Natural killer cell (primary cell): ENCODE data around the gene KHSRP. TPM values are rescaled to one million over a fixed set of nuclear protein-coding genes. Genes with fewer than 3 reads are reported as not detected.
A peak's percentile ranks its signal among the peaks of the same experiment; 100 is the strongest.

Experiments
- ATAC-seq, 3 donors: fragments of 150-1000 bp in 2 of 3; fragments of 200-7000 bp in 1 of 3; cut with Tn5 transposase; 1 replicate in 1 of 3; 2 replicates in 2 of 3; pipeline ENCODE4 v1.10.0; 2021; ENCODE audit warnings: mild to moderate bottlenecking in 2 of 3, moderate library complexity in 2 of 3
- DNase-seq, 2 donors: peaks; one replicate each; pipeline versions ENCODE4 v3.0.0 to v3.0.0-alpha.2; 2013 to 2021; ENCODE audit warnings: mixed read lengths in 1 of 2
- H3K27ac ChIP-seq: one replicate; pipeline ENCODE4 v1.5.1; 2013; ENCODE audit warnings: mild to moderate bottlenecking, low read length
- H3K27me3 ChIP-seq: one replicate; pipeline ENCODE4 v1.6.1; 2013; ENCODE audit warnings: low read length; ENCODE audit not compliant: control insufficient read depth, insufficient read depth
- H3K36me3 ChIP-seq: one replicate; pipeline ENCODE4 v1.6.1; 2013; ENCODE audit warnings: low read length; ENCODE audit not compliant: control insufficient read depth, insufficient read depth
- H3K4me1 ChIP-seq: one replicate; pipeline ENCODE4 v1.6.1; 2013; ENCODE audit warnings: low read length; ENCODE audit not compliant: control insufficient read depth, insufficient read depth
- H3K4me3 ChIP-seq: one replicate; pipeline ENCODE4 v1.5.1; 2013; ENCODE audit warnings: low read length
- H3K9me3 ChIP-seq: one replicate; pipeline ENCODE4 v1.6.1; 2013; ENCODE audit warnings: low read length; ENCODE audit not compliant: control insufficient read depth, insufficient read depth
- H3K27ac Mint-ChIP-seq, 2 donors: one replicate each; pipeline ENCODE4 v1.8.0; 2022; ENCODE audit warnings: mild to moderate bottlenecking in 2 of 2, mixed read lengths in 2 of 2, moderate library complexity in 1 of 2
- H3K27me3 Mint-ChIP-seq, 2 donors: one replicate each; pipeline ENCODE4 v1.8.0; 2022; ENCODE audit warnings: low read depth in 2 of 2, mixed read lengths in 2 of 2
- H3K36me3 Mint-ChIP-seq: one replicate; pipeline ENCODE4 v1.8.0; 2022; ENCODE audit warnings: mixed read lengths
- H3K4me1 Mint-ChIP-seq, 2 donors: one replicate each; pipeline ENCODE4 v1.8.0; 2022; ENCODE audit warnings: mixed read lengths in 2 of 2
- H3K4me3 Mint-ChIP-seq: one replicate; pipeline ENCODE4 v1.8.0; 2022; ENCODE audit warnings: mild to moderate bottlenecking, moderate library complexity, mixed read lengths
- H3K9me3 Mint-ChIP-seq, 2 donors: one replicate each; pipeline ENCODE4 v1.8.0; 2022; ENCODE audit warnings: mixed read lengths in 2 of 2
- WGBS: methylation state at CpG from one replicate; pipeline ENCODE4 v1.1.7; 2013; ENCODE audit warnings: missing lambda C conversion rate; ENCODE audit not compliant: insufficient coverage; 5-methylcytosine and 5-hydroxymethylcytosine counted together
- intact Hi-C: fragments of 100-400 bp; cut with micrococcal nuclease; formaldehyde crosslinking; loops from one replicate; pipeline ENCODE4 v1.14.2; 2022
- total RNA-seq, 4 donors: library from RNA; stranded (reverse); fragments of 120-200 nt in 1 of 4; gene quantifications; one replicate each; pipeline versions ENCODE4 v1.2.3 to v1.2.4, GENCODE V29; 2013 to 2022
- TF ChIP-seq, protein P1 (sequence below): fragments of 200-600 bp; IDR thresholded peaks from one replicate; pipeline ENCODE4 v1.8.0; 2022; ENCODE audit warnings: antibody characterized with exemption

KHSRP gene
- total RNA-seq, 3 donors from 2014 or later (not counting 1 experiment from before 2014, with no cell fraction given) = 160 to 192 (median 165) TPM

DNA sequence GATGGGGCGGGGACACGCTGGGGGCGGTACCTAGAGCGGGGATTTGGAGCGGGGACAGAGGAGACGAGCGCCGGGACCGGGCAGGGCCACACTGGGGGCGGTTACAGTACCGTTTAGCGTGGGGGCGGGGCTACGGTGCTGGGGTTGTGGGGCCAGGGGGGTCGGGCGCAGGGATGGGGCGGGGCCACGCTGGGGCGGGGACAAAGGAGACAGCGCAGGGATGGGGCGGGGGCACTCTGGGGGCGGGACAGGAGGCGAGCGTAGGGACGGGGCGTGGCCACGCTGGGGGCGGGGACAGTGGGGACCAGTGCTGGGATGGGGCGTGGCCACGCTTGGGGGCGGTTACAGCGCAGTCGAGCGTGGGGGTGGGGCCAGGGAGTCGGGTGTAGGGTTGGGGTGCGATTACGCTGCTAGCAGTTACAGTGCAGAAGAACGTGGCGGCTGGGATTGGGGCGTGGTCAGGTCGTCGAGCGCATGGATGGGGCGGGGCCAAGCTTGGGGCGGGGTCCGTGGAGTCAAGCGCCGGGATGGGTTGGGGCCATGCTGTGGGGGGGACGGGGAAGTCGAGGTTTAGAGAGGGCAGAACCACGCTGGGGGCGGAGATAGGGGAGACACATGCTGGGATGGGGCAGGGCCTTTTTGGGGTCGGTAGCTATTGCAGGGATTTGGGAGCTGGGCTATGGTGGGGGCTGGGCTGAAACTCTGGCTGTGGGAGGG lies 51.4 kb downstream of the KHSRP start:
- under 1% methylated on average over 53 of the region's 53 CpGs for WGBS
- H3K9me3 ChIP-seq = no peaks in the 10 kb centered on the region
- Mint-ChIP-seq H3K36me3 (no peaks in the 10 kb centered on the region), H3K27me3 (no peaks in the 10 kb centered on the region), H3K4me3 (peak overlapping the region; percentile 91), H3K4me1 (peaks cover 15 to 25% of the 10 kb centered on the region in 2 donors), H3K9me3 (no peaks in the 10 kb centered on the region), H3K27ac (peak overlapping the region; percentile 88 to 97)
- H3K27me3 ChIP-seq = no peaks in the 10 kb centered on the region
- H3K4me3 ChIP-seq = peak overlapping the region; percentile 79
- DNase-seq (peak; percentile 96 to 99), ATAC-seq (peak; percentile 72 to 89 (median 72))
- H3K36me3 ChIP-seq = peaks cover 11% of the 10 kb centered on the region
- intact Hi-C loops = loop anchor here (1.0 to 2.0 kb wide), 2 partner anchors 20 to 468 kb away; partner anchors contain the start of genes GTF2F1 and VMAC
- peak overlapping the region; percentile 97 for H3K27ac ChIP-seq
- peaks cover 15% of the 10 kb centered on the region for H3K4me1 ChIP-seq
- TF ChIP-seq, protein P1, sequence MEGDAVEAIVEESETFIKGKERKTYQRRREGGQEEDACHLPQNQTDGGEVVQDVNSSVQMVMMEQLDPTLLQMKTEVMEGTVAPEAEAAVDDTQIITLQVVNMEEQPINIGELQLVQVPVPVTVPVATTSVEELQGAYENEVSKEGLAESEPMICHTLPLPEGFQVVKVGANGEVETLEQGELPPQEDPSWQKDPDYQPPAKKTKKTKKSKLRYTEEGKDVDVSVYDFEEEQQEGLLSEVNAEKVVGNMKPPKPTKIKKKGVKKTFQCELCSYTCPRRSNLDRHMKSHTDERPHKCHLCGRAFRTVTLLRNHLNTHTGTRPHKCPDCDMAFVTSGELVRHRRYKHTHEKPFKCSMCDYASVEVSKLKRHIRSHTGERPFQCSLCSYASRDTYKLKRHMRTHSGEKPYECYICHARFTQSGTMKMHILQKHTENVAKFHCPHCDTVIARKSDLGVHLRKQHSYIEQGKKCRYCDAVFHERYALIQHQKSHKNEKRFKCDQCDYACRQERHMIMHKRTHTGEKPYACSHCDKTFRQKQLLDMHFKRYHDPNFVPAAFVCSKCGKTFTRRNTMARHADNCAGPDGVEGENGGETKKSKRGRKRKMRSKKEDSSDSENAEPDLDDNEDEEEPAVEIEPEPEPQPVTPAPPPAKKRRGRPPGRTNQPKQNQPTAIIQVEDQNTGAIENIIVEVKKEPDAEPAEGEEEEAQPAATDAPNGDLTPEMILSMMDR = no peak

DNA sequence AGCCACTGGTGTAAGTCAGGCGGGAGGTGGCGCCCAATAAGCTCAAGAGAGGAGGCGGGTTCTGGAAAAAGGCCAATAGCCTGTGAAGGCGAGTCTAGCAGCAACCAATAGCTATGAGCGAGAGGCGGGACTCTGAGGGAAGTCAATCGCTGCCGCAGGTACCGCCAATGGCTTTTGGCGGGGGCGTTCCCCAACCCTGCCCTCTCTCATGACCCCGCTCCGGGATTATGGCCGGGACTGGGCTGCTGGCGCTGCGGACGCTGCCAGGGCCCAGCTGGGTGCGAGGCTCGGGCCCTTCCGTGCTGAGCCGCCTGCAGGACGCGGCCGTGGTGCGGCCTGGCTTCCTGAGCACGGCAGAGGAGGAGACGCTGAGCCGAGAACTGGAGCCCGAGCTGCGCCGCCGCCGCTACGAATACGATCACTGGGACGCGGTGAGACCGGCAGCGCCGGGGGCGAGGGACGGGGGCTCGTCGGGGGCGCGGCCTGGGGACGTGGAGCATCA lies 52.0 kb downstream of the KHSRP start, which contains the start of gene ALKBH7:
Gene ALKBH7, plus strand, starts transcription at position 201 of the 502 bp plus-strand sequence. Its CDS starts 27 bp downstream, at position 228.
- peak; percentile 77 to 89 (median 80) for ATAC-seq
- Histone ChIP-seq H3K36me3 (peaks cover 12% of the 10 kb centered on the region), H3K27ac (peak within 1 kb of the TSS; percentile 97), H3K27me3 (no peaks in the 10 kb centered on the region), H3K9me3 (no peaks in the 10 kb centered on the region), H3K4me1 (peaks cover 15% of the 10 kb centered on the region), H3K4me3 (peak within 1 kb of the TSS; percentile 79)
- Mint-ChIP-seq H3K27ac (peak within 1 kb of the TSS; percentile 88 to 97), H3K36me3 (no peaks in the 10 kb centered on the region), H3K27me3 (no peaks in the 10 kb centered on the region), H3K4me1 (peaks cover 15 to 25% of the 10 kb centered on the region in 2 donors), H3K9me3 (no peaks in the 10 kb centered on the region), H3K4me3 (peak within 1 kb of the TSS; percentile 91)
- intact Hi-C loops = loop anchor here (1.0 to 2.0 kb wide), 4 partner anchors 11 to 468 kb away; partner anchors contain the start of genes CLPP, GTF2F1 and VMAC
- DNase-seq = peak; percentile 92 to 100
- TF ChIP-seq, protein P1 = no peak
- WGBS = under 1% methylated on average over 47 of the region's 47 CpGs

DNA sequence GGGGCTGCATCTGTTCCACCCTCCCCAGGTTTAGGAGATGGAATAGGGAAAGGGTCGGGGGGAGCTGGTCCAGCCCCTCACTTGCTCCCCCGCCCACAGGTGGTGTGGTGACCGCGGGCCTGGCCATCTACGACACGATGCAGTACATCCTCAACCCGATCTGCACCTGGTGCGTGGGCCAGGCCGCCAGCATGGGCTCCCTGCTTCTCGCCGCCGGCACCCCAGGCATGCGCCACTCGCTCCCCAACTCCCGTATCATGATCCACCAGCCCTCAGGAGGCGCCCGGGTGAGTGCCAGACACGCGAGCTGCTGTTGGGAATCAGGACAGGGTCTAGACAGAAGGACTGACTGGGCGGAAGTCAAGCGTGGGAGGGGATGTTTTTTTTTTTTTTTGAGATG lies 60.3 kb downstream of the KHSRP start:
- WGBS = 98% methylated on average over 21 of the region's 21 CpGs
- no peak overlapping the region for H3K27ac Mint-ChIP-seq
- DNase-seq = no peak

More for the DNA sequence above, 60.3 kb downstream of the KHSRP start:
- Histone ChIP-seq H3K36me3 (peaks cover 30% of the 10 kb centered on the region), H3K4me1 (peaks cover 26% of the 10 kb centered on the region), H3K27ac (no peak overlapping the region), H3K9me3 (no peaks in the 10 kb centered on the region), H3K4me3 (no peak overlapping the region), H3K27me3 (no peaks in the 10 kb centered on the region)
- ATAC-seq = no peak
- no peaks in the 10 kb centered on the region for H3K9me3 Mint-ChIP-seq
- no peak overlapping the region for H3K4me3 Mint-ChIP-seq
- H3K36me3 Mint-ChIP-seq = no peaks in the 10 kb centered on the region
- intact Hi-C loops = no loop called here
- no peaks in the 10 kb centered on the region for H3K27me3 Mint-ChIP-seq
- TF ChIP-seq, protein P1 = no peak
- H3K4me1 Mint-ChIP-seq = peaks cover 6 to 15% of the 10 kb centered on the region in 2 donors

Other genes starting within 250 kb of the KHSRP start
- 10 to 100 TPM; 30.2 to 43.8 (median 36.6) TPM for gene MLLT1, start 144.8 kb downstream of the KHSRP start, total RNA-seq
- gene ACER1, start 91.2 kb downstream of the KHSRP start, total RNA-seq = under 1 TPM in 2 of 3 donors, not detected in 1; 0.25 to 0.35 TPM
- 10 to 100 TPM; 40.8 to 61.4 (median 46.1) TPM for gene CLPP, start 63.3 kb downstream of the KHSRP start, total RNA-seq
- gene ALKBH7, start 52.0 kb downstream of the KHSRP start, total RNA-seq = 10 to 100 TPM; 23.7 to 30.4 (median 25.9) TPM
- gene PSPN, start 48.9 kb downstream of the KHSRP start, total RNA-seq = 1 to 10 TPM in 2 of 3 donors, under 1 TPM in 1; 0.82 to 1.1 (median 1.0) TPM
- gene GTF2F1, start 31.6 kb downstream of the KHSRP start, total RNA-seq = 10 to 100 TPM; 56.6 to 63.9 (median 63.9) TPM
- not detected for gene SLC25A41, start 9.0 kb upstream of the KHSRP start, total RNA-seq
- 10 to 100 TPM in 1 of 3 donors, 1 to 10 TPM in 2; 7.8 to 10.5 (median 8.7) TPM for gene SLC25A23, start 35.0 kb upstream of the KHSRP start, total RNA-seq
- gene CRB3, start 39.5 kb upstream of the KHSRP start, total RNA-seq = 1 to 10 TPM in 1 of 3 donors, under 1 TPM in 1, not detected in 1; 0.59 to 1.1 TPM
- gene DENND1C, start 57.0 kb upstream of the KHSRP start, total RNA-seq = 100 to 1,000 TPM; 175 to 197 (median 188) TPM
- gene TUBB4A, start 77.5 kb upstream of the KHSRP start, total RNA-seq = 1 to 10 TPM in 2 of 3 donors, under 1 TPM in 1; 0.40 to 2.6 (median 1.8) TPM
- gene TNFSF9, start 106.2 kb upstream of the KHSRP start, total RNA-seq = 1 to 10 TPM; 3.3 to 6.0 (median 5.6) TPM
- gene CD70, start 166.3 kb upstream of the KHSRP start, total RNA-seq = 1 to 10 TPM in 2 of 3 donors, under 1 TPM in 1; 0.52 to 1.2 (median 1.2) TPM
- 10 to 100 TPM; 10.8 to 20.0 (median 11.8) TPM for gene TNFSF14, start 245.3 kb upstream of the KHSRP start, total RNA-seq